G401.6 (cell line): ENCODE results near the gene ALG5.

Source experiments
- FAIRE-seq: peaks from 2 replicates; lab custom pipeline; 2012; peaks lifted over from hg19 to GRCh38; lab: Jason Lieb, UNC

Gene ALG5

DNA sequence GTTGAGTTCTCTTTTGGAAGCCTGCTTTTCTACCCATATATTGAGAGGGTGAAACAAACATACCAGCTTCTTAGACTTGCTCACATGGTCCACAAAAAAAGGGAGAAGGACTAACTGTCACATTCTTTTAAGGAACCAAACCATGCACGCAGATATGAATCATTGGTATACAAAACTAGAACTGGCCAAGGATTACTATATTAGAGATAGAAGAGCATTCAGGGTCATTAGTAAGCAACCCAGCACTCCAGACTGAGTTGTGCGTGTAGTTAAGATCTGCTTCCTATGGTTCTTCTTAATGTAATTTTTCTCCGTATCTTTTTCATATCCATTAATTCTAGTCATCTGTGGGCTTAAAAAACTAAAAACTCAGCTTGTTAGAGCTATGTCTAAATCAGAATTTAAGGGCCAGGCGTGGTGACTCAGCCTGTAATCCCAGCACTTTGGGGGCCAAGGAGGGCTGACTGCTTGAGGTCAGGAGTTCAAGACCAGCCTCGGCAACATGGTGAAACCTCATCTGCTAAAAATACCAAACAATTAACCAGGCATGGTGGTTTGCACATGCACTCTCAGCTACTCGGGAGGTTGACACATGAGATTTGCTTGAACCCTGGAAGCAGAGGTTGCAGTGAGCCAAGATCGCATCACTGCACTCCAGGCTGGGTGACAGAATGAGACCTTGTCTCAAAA, 19.6 kb downstream of the ALG5 start:
- no peak for FAIRE-seq

GRCh38 chr13:36975172-36975571, 24.0 kb downstream of the ALG5 start:
- no peak for FAIRE-seq

- FAIRE-seq = no peak
These were observed 25.4 kb downstream of the ALG5 start for GRCh38 chr13:36973621-36974295.

GRCh38 chr13:36973009-36973408, 26.1 kb downstream of the ALG5 start:
- FAIRE-seq = peak; percentile 17

DNA sequence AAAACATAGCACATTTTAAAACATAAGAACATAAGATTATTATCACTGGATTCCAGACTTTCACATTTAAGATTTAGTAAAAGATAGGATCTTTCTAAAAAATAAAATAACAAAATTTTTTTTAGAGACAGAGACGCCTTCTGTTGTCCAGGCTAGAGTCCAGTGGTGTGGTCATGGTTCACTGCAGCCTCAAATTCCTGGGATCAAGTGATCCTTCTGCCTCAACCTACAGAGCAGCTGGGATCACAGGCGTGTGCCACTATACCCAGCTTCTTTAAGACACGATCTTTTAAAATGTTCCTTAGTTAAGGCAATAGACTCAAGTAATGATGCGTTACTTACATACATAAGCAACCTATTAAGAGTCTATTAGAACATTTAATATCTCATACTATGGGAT, 32.7 kb downstream of the ALG5 start:
- no peak for FAIRE-seq

DNA sequence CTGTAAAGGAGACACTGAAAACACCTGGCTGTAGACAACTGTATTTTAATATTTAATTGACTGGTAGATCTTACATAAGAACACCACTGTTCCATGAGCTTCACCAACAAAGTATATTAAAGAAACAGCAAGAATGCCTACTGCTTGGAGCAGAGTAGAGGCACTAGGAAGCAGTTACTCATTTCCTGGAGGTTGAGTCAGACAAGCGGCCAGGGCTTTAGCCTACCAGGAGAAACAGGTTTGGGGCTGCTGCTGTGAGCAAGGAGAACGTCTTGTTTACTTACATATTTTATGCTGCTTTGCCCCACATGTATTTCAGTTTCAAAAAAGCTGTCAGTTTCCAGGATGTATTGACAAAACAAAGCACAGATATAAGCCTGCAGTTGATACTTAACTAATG, 33.4 kb downstream of the ALG5 start:
- FAIRE-seq = no peak

DNA sequence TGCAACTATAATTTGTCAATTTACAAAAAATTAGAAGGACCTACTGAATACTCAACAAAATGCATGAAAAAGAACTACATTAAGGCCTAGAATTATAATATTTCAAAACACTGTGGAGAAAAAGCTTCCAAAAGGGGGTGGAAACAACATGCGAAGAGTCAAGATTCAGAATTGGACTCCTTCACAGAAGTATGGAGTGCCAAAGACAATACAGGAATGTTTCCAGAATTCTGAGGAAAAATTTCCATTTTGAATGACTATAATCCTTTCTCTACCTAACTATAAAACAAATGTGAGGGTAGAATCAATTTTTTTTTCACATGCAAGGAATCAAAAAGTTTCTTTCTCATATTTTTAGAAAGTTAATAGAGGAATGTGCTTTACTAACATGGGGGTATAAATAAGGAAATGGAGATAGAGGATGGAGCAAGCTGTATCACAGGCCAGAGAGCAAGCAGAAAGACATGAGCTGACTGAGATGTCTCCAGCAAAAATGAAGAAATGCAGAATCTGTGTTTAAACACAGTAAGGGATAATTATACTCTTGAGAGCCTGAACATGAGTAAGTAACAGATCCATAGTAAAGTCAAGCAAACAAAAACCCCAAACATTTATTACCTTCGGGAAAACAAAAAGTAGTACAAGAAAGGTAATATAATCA, 39.6 kb downstream of the ALG5 start:
- FAIRE-seq = no peak

GRCh38 chr13:36954542-36954941, 44.6 kb downstream of the ALG5 start:
- no peak for FAIRE-seq

DNA sequence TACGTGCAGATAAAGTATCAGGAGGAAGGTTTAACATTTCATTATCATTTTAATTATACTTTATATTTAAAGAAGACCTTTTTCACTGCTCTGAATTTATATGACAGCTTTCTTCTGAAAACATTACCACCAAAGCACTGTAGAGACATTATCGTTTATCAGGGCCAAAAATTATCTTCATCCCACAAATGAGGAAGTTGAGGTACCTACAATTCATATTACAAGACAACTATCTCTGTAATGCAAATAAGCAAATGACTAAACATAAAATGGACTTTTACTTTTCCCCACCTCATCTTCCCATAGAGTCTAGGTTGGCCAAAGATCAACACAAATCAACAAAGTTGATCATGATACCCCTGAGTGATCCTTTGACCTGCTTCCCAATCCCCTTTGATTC, 48.2 kb downstream of the ALG5 start:
- no peak for FAIRE-seq

- FAIRE-seq = no peak
These were observed 48.8 kb downstream of the ALG5 start for GRCh38 chr13:36950330-36950729.

DNA sequence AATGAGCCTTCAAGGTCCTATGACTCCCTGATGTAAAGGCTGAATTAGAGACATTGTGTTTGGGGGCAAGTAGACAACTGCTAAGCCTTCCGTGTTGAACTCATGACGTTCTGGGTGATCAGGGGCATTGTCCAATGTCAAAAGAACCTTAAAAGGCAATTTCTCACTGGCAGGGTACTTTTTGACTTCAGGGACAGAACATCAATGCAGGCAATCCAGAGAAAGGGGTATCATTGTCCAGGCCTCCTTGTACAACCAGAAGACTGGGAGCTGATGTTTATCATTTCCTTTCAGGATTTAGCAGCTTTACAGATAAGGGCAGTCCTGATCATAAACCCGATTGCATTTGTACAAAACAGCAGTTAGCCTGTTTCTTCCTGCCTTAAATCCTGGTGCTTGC, 54.1 kb downstream of the ALG5 start:
- no peak for FAIRE-seq

DNA sequence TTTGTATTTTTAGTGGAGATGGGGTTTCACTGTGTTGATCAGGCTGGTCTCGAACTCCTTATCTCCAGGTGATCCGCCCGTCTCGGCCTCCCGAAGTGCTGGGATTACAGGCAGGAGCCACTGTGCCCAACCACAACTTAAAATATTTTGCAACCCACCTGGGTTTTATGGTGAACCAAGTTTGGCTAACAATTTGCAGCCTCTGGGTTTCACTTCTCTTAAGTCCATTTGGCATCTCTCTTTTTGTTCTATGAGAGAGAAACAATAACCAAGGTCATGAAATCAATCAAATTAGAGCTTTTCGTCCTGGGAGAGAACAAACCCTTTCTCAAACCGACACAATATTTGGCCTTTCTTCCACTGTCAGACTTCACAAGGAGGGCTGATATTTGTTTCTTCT, 73.5 kb downstream of the ALG5 start:
- FAIRE-seq = no peak

- FAIRE-seq = no peak
These were observed 75.1 kb downstream of the ALG5 start for GRCh38 chr13:36924001-36924400.

- no peak for FAIRE-seq
These were observed 77.4 kb downstream of the ALG5 start for GRCh38 chr13:36921631-36922301.

DNA sequence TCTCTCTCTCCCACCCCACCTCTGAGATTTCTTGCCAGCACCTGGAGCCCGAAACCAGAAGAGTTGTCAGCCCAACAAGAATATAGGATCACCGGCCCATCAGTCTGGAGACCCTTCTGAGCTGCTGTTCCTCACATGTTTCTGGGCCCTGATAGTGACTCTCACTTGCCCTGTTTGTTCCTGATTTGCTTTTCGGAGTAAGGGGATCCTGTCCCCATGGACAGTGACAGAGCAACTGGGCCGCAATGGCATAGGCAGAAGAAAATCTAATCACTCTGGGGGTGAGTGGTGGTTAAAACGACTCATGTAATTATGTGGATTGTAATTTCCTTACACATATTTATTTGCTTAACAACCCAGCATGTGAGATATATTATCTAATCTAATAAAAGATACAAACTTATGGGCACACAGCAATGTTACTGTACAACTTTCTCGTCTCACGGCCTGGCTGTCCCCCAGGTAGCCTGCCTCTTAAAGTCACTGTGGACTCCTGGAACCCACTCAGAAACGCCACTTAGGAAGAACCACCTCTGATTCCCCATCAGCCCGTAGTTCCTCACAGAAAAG, 78.4 kb downstream of the ALG5 start:
- FAIRE-seq = no peak

DNA sequence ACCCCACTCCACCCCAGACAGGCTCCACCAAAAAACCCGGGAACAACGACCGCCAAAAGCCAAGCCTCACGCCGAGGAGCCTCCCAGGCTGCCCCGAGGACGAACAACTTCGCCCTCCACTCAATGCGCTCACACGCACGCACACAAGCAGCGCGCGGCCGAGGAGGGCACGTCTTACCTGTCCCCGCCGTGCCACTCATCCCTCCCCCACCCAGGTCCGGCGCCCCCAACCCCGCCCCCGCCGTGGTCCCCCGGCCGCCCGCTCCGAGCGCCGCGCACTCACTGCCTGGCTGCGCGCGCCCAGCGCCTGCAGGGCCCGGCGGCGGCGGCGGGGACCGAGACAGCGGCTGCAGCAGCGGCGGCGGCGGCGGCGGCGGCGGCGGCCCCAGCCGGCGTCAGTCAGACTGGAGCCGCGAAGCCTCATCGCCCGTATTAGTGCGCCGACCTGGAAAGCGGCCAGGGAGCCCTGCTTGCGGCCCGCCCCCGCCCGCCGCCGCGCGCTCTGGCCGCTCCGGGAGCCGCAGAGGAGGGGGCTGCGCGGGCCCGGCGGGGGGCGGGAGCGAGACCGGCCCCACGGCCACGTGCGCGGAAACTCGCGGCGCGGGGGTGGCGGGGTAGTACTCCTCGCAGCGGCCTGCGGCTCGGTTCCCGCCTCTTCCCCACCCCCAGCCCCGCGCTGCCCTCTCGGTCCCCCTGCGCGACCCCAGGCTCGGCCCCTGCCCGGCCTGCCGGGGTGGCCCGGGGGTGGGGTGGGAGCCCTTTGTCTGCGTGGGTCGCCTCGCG, 79.1 kb downstream of the ALG5 start, which contains the start of gene SMAD9:
Gene SMAD9 (minus strand): TSS at position 406 of the 783 bp plus-strand sequence. CDS start 40,549 bp downstream, outside the sequence.
- FAIRE-seq = no peak

GRCh38 chr13:36919171-36919832, 79.8 kb downstream of the ALG5 start:
- FAIRE-seq = no peak

DNA sequence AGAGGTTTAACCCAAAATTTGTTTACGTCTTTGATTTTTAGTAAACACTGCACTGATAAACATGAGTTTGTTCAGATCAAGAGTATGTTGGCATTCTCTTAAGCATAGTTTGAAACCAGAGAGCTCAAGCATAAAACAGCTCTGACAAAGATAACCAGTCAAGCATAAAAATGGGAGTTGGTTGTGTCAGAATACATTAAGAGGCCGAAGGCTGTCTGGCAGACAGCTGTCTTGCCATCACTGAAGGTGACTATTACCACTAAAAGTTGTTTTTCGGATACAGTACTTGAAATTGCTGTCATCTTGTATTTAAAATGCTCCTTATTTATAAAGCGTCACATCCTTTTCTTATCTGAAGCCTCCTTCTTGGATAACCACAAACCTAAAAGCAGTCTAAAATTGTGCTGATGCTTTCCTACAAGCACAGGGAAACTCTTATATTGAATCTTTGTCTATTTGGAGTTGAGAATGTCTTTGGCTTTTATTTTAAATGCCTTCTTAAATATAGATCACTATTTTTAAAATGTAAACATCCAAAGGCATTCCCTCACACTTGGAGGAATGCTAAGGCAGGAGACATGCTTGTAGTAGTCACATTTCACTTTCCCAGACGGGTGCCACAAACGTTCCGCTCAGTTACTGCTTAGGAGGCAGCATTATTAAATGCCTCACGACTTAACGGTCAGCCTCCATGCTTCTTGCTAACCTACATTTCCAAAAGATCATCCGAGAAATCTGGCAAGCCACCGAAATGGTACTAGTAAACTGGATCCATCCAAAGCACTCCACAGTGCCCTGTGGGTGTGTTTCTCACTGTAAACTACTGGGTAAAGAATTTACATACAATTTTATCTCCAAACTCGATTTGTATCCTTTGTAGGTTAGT, 80.7 kb downstream of the ALG5 start:
- no peak for FAIRE-seq

- no peak for FAIRE-seq
These were observed 81.8 kb downstream of the ALG5 start for GRCh38 chr13:36917311-36917710.
